Measurements from ENCODE around the gene NDUFS4.
"Not testable (repeated sequence)": the region's sequence is repeated elsewhere in the genome, so short reads cannot be mapped to it uniquely, and the experiment has no call there.

NDUFS4 gene

DNA sequence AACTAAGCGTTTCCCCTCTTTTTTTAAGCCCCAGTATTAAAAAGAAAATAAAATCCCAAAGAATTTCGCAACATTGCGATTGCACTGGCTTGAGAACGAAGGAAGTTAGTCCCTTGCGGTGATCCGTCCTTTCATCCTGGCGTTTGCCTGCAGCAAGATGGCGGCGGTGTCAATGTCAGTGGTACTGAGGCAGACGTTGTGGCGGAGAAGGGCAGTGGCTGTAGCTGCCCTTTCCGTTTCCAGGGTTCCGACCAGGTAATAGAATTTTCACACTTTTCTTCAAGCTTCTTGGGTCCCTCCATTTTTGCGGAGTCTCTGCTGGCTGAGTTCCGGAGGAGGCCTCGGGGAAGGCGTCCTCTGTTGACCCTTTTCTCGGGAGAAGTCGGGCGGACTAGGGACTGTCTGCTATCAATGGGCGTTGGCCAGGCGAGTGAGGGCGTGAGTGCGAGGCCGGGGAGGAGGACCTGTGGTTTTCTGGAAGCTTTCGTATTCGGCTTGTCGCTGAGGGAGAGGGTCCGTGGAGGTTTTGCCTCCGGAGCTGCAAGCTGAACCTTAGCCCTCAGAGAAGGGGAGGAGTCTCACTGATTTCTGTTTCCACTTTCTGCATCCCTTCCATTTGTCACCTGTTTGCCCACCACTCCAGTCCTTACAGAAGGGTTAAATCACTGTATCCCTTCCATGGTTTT, at the start of gene NDUFS4:
Gene NDUFS4, plus strand, starts transcription at position 134 of the 686 bp plus-strand sequence. Its CDS starts 24 bp downstream, at position 158.
- H3K4me3 ChIP-seq, result peak within 1 kb of the TSS; percentile 84
- TF ChIP-seq, protein P1, sequence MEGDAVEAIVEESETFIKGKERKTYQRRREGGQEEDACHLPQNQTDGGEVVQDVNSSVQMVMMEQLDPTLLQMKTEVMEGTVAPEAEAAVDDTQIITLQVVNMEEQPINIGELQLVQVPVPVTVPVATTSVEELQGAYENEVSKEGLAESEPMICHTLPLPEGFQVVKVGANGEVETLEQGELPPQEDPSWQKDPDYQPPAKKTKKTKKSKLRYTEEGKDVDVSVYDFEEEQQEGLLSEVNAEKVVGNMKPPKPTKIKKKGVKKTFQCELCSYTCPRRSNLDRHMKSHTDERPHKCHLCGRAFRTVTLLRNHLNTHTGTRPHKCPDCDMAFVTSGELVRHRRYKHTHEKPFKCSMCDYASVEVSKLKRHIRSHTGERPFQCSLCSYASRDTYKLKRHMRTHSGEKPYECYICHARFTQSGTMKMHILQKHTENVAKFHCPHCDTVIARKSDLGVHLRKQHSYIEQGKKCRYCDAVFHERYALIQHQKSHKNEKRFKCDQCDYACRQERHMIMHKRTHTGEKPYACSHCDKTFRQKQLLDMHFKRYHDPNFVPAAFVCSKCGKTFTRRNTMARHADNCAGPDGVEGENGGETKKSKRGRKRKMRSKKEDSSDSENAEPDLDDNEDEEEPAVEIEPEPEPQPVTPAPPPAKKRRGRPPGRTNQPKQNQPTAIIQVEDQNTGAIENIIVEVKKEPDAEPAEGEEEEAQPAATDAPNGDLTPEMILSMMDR (IDR thresholded peaks at IDR 0.05), result no peak
- H3K27ac ChIP-seq, result peak within 1 kb of the TSS; percentile 82 to 92
- peak; percentile 81 for DNase-seq (ENCODE audit: low spot score)

DNA sequence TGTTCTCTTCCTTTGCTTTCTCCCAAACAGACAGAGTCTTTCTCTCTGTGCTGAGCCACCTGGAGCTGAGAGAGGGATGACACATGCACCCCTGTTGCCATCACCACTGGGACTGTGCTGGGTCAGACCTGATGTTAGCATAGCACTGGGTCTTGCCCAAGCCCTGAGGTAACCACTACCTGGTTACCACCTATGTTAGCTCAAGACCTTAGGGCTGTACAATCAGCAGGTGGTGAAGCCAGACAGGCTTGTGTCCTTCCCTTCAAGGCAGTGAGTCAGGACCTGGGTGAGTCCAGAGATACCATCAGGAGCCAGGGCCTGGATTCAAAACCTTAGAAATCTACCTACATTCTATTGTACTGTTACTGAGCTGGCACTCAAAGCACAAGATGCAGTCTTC, 47.9 kb upstream of the NDUFS4 start:
- TF ChIP-seq, protein P1 (IDR thresholded peaks at IDR 0.05), result no peak
- DNase-seq (ENCODE audit: low spot score), result no peak
- Histone ChIP-seq H3K27ac (no peak overlapping the region), H3K4me3 (no peak overlapping the region)

DNA sequence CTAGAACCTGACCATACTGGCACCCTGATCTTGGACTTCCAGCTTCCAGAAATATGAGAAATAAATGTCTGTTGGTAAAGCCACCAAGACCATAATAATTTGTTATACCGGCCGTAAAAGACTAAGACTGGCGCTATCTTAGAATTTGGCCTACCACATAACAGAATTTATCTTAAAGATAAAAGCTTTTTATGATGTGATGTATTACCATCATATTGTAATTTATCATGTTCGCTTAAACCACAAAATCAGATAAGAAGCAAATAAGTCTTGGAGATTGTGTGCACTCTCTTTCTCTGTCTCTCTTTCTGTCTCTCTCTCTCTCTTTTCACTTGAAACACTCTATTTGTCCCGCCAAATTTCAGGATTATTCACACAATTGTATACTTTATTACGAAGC, 44.5 kb upstream of the NDUFS4 start:
- no peak for DNase-seq (ENCODE audit: low spot score)
- no peak overlapping the region for H3K27ac ChIP-seq
- no peak overlapping the region for H3K4me3 ChIP-seq
- TF ChIP-seq, protein P1 (IDR thresholded peaks at IDR 0.05), result no peak

DNA sequence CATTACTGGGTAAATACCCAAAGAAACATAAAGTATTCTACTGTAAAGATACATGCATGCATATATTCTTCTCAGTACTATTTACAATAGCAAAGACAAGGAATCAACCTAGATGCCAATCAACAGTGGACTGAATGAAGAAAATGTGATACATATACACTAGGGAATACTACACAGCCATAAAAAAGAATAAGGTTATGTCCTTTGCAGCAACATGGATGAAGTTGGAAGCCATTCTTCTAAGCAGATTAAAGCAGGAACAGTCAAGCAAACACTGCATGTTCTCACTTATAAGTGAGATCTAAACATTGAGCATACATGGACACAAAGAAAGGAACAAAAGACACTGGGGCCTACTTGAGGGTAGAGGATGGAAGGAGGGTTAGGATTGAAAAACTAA, 39.6 kb upstream of the NDUFS4 start:
- H3K4me3 ChIP-seq, result no peak overlapping the region
- DNase-seq (ENCODE audit: low spot score), result no peak
- TF ChIP-seq, protein P1 (IDR thresholded peaks at IDR 0.05), result no peak
- no peak overlapping the region for H3K27ac ChIP-seq

DNA sequence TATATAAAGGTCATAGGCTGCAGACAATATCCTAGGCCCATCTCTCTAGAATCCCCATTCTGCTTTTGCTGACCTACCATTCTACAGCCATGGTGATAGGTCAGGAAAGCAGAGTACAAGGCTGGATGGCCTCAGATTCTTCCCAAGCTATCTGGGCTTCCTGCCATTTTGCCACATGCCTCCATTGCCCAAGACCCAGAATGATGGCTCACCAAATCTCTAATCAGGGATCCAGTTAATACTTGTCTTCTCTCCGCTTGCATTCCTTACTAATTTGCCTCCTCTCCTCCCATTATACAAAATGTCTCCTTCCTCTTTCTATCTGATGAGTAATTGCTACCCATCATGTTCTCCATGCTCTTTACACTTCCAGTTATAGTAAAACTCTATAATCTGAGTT, 22.7 kb upstream of the NDUFS4 start:
- TF ChIP-seq, protein P1 (IDR thresholded peaks at IDR 0.05), result no peak
- no peak for DNase-seq (ENCODE audit: low spot score)
- no peak overlapping the region for H3K4me3 ChIP-seq
- H3K27ac ChIP-seq, result no peak overlapping the region

DNA sequence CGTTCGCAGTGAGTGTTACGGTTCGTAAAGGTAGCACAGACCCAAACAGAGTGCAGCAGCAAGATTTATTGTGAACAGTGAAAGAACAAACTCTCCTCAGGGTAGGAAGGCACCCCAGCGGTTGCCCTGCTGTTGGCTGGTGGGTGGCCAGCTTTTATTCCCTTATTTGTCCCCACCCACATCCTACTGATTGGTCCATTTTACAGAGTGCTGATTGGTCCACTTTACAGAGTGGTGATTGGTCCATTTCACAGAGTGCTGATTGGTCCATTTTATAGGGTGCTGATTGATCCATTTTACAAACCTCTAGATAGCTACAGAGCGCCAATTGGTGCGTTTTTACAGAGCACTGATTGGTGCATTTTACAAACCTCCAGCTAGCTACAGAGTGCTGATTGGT, 19.7 kb upstream of the NDUFS4 start:
- not testable (repeated sequence) for H3K4me3 ChIP-seq; H3K27ac ChIP-seq; DNase-seq (ENCODE audit: low spot score)

DNA sequence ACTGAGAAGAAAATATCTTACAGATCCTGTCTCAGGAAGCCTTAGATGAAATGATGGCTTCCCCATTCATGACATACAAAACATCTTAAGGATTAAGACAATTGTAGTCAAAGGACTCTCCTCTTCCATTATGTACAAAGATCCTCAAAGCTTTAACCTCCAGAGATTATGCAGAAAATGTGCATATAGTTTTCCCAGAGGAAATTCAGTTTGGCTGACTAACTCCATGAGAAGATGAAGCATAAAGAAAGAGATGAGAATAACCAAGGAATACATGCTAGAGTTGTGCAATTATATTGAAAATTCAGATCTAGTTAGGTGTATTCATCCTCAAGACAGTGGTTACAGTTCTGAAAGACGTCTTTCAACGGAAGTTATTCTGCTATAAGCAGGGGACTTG, 18.6 kb upstream of the NDUFS4 start:
- Histone ChIP-seq H3K27ac (no peak overlapping the region), H3K4me3 (no peak overlapping the region)
- no peak for DNase-seq (ENCODE audit: low spot score)
- TF ChIP-seq, protein P1 (IDR thresholded peaks at IDR 0.05), result no peak

Measured in coronary artery (tissue), 2 donors.